PC-3 (cell line): ENCODE data around the gene GOLGA6C. TPM values are rescaled to one million over a fixed set of nuclear protein-coding genes. Genes with fewer than 3 reads are reported as not detected.

Experiments
- ATAC-seq: fragments of 200-7000 bp; cut with Tn5 transposase; 2 replicates; pipeline ENCODE4 v1.9.1; 2020; ENCODE audit warnings: mild to moderate bottlenecking, moderate library complexity
- BruUV-seq: library from RNA; stranded (reverse); fragments of 400-500 nt; replicated peaks from 2 replicates; lab custom pipeline; 2021; lab: Mats Ljungman, UMichigan
- CTCF ChIA-PET: fragments of 300-600 bp; sonication (Branson Sonifier 250); formaldehyde crosslinking; loops from one replicate; lab custom pipeline; 2022; ENCODE audit warnings: antibody characterized with exemption; lab: Charles Lee
- POLR2A ChIA-PET: fragments of 300-600 bp; sonication (Branson Sonifier 250); formaldehyde crosslinking; loops from one replicate; lab custom pipeline; 2022; ENCODE audit warnings: antibody characterized with exemption; ENCODE audit not compliant: unreplicated experiment; lab: Charles Lee
- DNase-seq: peaks from one replicate; pipeline ENCODE4 v3.0.0-alpha.2; 2015
- H2AFZ ChIP-seq: fragments of 300-600 bp; sonication (generic); 2 replicates; pipeline ENCODE4 v1.6.0; 2016; ENCODE audit warnings: antibody characterized with exemption, low read length
- H3F3A ChIP-seq: fragments of 300-600 bp; sonication (generic); one replicate; pipeline ENCODE4 v1.6.0; 2017; ENCODE audit warnings: antibody characterized with exemption, low read length, control low read depth, mild to moderate bottlenecking; ENCODE audit not compliant: unreplicated experiment
- H3K27ac ChIP-seq: fragments of 300-600 bp; sonication (generic); 2 replicates; pipeline ENCODE4 v1.5.1; 2016; ENCODE audit warnings: mild to moderate bottlenecking, low read length
- H3K27me3 ChIP-seq: fragments of 300-600 bp; sonication (generic); 2 replicates; pipeline ENCODE4 v1.6.1; 2016; ENCODE audit warnings: low read length, mixed read lengths
- H3K36me3 ChIP-seq: fragments of 300-600 bp; sonication (generic); 2 replicates; pipeline ENCODE4 v1.6.1; 2016; ENCODE audit warnings: low read depth, mixed run types, low read length, mixed read lengths
- H3K4me1 ChIP-seq: fragments of 300-600 bp; sonication (generic); 2 replicates; pipeline ENCODE4 v1.5.1; 2016; ENCODE audit warnings: low read length; ENCODE audit not compliant: insufficient read depth
- H3K4me2 ChIP-seq: fragments of 300-600 bp; sonication (generic); 2 replicates; pipeline ENCODE4 v1.6.0; 2016; ENCODE audit warnings: low read length
- H3K4me3 ChIP-seq: fragments of 300-600 bp; sonication (generic); 2 replicates; pipeline ENCODE4 v1.5.1; 2016; ENCODE audit warnings: mild to moderate bottlenecking, low read length, mixed read lengths
- H3K79me2 ChIP-seq: fragments of 300-600 bp; sonication (generic); 2 replicates; pipeline ENCODE4 v1.6.1; 2017; ENCODE audit warnings: low read length, mixed read lengths
- H3K9ac ChIP-seq: fragments of 300-600 bp; sonication (generic); 2 replicates; pipeline ENCODE4 v1.6.0; 2016; ENCODE audit warnings: mild to moderate bottlenecking, low read length
- H3K9me2 ChIP-seq: fragments of 300-600 bp; sonication (generic); replicated peaks from 2 replicates; pipeline ENCODE4 v1.6.1; 2016; ENCODE audit warnings: mixed run types, low read length, mixed read lengths
- H3K9me3 ChIP-seq: fragments of 300-600 bp; sonication (generic); 2 replicates; pipeline ENCODE4 v1.6.1; 2016; ENCODE audit warnings: low read length, mixed read lengths
- H4K20me1 ChIP-seq: fragments of 300-600 bp; sonication (generic); 2 replicates; pipeline ENCODE4 v1.6.1; 2016; ENCODE audit warnings: low read length, mixed read lengths
- CTCF ChIP-seq: fragments of 300-600 bp; sonication (generic); conservative IDR thresholded peaks from 2 replicates; pipeline ENCODE4 v1.5.1; 2017; ENCODE audit warnings: antibody characterized with exemption, low read depth, mild to moderate bottlenecking, low read length
- EZH2 ChIP-seq: fragments of 300-600 bp; sonication (generic); IDR thresholded peaks from one replicate; pipeline ENCODE4 v1.6.1; 2017; ENCODE audit warnings: antibody characterized with exemption, mild to moderate bottlenecking, low read length; ENCODE audit not compliant: unreplicated experiment
- EZH2phosphoT487 ChIP-seq: fragments of 300-600 bp; sonication (generic); IDR thresholded peaks from 2 replicates; pipeline ENCODE4 v1.6.1; 2018; ENCODE audit warnings: mild to moderate bottlenecking, antibody characterized with exemption, low read length, borderline replicate concordance
- intact Hi-C: fragments of 100-400 bp; cut with micrococcal nuclease; formaldehyde crosslinking; loops from 2 replicates; pipeline ENCODE4 v1.9.0; 2023
- total RNA-seq: library from RNA; depleted of rRNA; stranded (reverse); fragments of >200 nt; gene quantifications from 2 replicates; pipeline ENCODE4 v1.2.3, GENCODE V29; 2014

GOLGA6C gene
- total RNA-seq, 1 experiment from 2014 or later, result not detected

- H4K20me1 ChIP-seq, result peaks cover 56% of the 10 kb centered on the region
- CTCF ChIA-PET, result no interaction called here
- POLR2A ChIA-PET, result no interaction called here
These were observed 44.8 kb upstream of the GOLGA6C start for GRCh38 chr15:75213212-75213767.

DNA sequence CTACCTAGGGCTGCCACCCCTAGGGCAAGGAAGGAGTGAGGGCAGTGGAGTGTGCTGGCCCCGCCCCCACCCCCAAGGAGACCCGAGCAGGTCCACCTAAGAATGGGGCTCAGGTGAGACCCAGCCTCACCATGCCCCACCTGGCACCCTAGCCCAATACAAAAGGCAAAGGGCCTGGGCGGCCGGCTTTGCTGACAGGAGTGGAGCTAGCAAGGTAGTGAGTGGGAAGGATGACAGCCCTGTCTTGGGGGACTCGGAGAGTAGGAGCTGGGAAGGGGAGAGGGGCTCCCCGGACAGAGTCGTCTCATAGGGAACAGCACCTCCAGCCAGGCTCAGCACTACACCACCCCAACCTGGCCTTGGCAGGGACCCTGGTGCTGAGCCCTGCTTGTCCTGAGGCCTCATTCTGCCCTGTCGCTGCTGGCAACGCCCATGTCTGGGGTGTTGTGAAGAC is 44.3 kb upstream of the GOLGA6C start:
- Histone ChIP-seq H3K4me1 (no peaks in the 10 kb centered on the region), H3K9me3 (no peaks in the 10 kb centered on the region), H3K4me3 (no peak overlapping the region), H2AFZ (no peak overlapping the region), H3K79me2 (peaks cover 29% of the 10 kb centered on the region), H3F3A (no peaks in the 10 kb centered on the region), H4K20me1 (peaks cover 50% of the 10 kb centered on the region), H3K36me3 (peaks cover 38% of the 10 kb centered on the region), H3K27me3 (no peaks in the 10 kb centered on the region), H3K9ac (no peak overlapping the region), H3K4me2 (no peak overlapping the region), H3K27ac (no peak overlapping the region), H3K9me2 (no peaks in the 10 kb centered on the region)
- ATAC-seq (no peak), DNase-seq (no peak)
- TF ChIP-seq CTCF, result no peak
- no peak for TF ChIP-seq EZH2phosphoT487
- TF ChIP-seq EZH2, result no peak
- CTCF ChIA-PET, result no interaction called here
- BruUV-seq, result no TSS peak
- POLR2A ChIA-PET, result interaction anchor here (0.6 kb wide), 1 partner anchor 81 kb away, joined by 5 read pairs; no protein-coding TSS in a partner anchor
- intact Hi-C loops, result no loop called here

More at GRCh38 chr15:75213212-75213767, 44.8 kb upstream of the GOLGA6C start:
- no peaks in the 10 kb centered on the region for H3F3A ChIP-seq
- TF ChIP-seq EZH2phosphoT487, result no peak
- no peak for TF ChIP-seq CTCF
- no peak for TF ChIP-seq EZH2
- no peak overlapping the region for H3K27ac ChIP-seq
- no TSS peak for BruUV-seq
- DNase-seq (no peak), ATAC-seq (no peak)
- intact Hi-C loops, result no loop called here
- H3K9ac ChIP-seq, result no peak overlapping the region
- no peaks in the 10 kb centered on the region for H3K9me3 ChIP-seq
- no peak overlapping the region for H3K4me2 ChIP-seq
- no peaks in the 10 kb centered on the region for H3K4me1 ChIP-seq
- peaks cover 34% of the 10 kb centered on the region for H3K79me2 ChIP-seq
- H3K4me3 ChIP-seq, result no peak overlapping the region
- H2AFZ ChIP-seq, result no peak overlapping the region
- no peaks in the 10 kb centered on the region for H3K27me3 ChIP-seq
- H3K36me3 ChIP-seq, result peaks cover 43% of the 10 kb centered on the region
- no peaks in the 10 kb centered on the region for H3K9me2 ChIP-seq
